Measurements from ENCODE around the gene FAM83C.
"Not testable (repeated sequence)": the region's sequence is repeated elsewhere in the genome, so short reads cannot be mapped to it uniquely, and the experiment has no call there.

DNA sequence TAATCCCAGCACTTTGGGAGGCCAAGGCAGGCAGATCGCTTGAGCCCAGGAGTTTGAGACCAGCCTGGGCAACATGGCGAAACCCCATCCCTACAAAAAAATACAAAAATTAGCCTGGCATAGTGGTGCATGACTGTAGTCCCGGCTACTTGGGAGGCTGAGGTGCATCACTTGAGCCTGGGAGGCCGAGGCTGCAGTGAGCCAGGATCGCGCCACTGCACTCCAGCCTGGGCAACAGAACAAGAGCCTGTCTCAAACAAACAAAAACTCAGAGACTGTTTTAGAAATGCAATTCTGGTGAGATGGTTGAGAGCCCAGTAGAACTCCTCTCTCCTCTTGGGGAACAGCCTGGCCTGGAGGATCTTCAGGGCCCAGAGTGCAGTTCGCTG, 23.4 kb upstream of the FAM83C start:
- TF ChIP-seq POLR2AphosphoS5, POLR2A, EP300 (IDR thresholded peaks at IDR 0.05): not testable (repeated sequence)
- TF ChIP-seq, protein P1, sequence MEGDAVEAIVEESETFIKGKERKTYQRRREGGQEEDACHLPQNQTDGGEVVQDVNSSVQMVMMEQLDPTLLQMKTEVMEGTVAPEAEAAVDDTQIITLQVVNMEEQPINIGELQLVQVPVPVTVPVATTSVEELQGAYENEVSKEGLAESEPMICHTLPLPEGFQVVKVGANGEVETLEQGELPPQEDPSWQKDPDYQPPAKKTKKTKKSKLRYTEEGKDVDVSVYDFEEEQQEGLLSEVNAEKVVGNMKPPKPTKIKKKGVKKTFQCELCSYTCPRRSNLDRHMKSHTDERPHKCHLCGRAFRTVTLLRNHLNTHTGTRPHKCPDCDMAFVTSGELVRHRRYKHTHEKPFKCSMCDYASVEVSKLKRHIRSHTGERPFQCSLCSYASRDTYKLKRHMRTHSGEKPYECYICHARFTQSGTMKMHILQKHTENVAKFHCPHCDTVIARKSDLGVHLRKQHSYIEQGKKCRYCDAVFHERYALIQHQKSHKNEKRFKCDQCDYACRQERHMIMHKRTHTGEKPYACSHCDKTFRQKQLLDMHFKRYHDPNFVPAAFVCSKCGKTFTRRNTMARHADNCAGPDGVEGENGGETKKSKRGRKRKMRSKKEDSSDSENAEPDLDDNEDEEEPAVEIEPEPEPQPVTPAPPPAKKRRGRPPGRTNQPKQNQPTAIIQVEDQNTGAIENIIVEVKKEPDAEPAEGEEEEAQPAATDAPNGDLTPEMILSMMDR (IDR thresholded peaks at IDR 0.05) = not testable (repeated sequence)
